SH-SY5Y (cell line): Measurements from ENCODE around the gene P3H3.

Experiments used
- GATA2 ChIP-seq: IDR thresholded peaks from 2 replicates; pipeline ENCODE4 v1.6.1; 2011; ENCODE audit warnings: mild to moderate bottlenecking, low read depth, low read length
- GATA3 ChIP-seq: IDR thresholded peaks from 2 replicates; pipeline ENCODE4 v1.6.1; 2011; ENCODE audit warnings: low read depth, mild to moderate bottlenecking, low read length, moderate library complexity

DNA sequence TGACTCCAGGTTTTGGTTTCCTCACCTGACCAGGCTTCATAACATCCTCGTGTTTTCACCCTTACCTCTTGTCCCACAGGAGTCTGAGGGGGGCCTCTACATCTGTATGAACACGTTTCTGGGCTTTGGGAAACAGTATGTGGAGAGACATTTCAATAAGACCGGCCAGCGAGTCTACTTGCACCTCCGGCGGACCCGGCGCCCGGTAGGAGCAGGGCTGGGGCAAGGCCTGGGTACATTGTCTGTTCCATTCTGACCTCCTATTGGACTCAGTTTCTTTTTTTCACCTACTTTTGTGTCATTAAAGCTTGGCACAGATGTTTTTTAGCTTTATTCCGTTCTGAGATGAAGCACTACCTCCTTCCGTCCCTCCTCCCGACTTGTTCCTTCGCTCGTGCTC, 27.1 kb downstream of the P3H3 start:
- TF ChIP-seq GATA2, result no peak
- no peak for TF ChIP-seq GATA3
